ENCODE measurements around the gene RBKS.
"Not testable (repeated sequence)": the region's sequence is repeated elsewhere in the genome, so short reads cannot be mapped to it uniquely, and the experiment has no call there.

Gene RBKS

GRCh38 chr2:27904405-27904665 lies 14.1 kb upstream of the RBKS start:
- no peak for DNase-seq

DNA sequence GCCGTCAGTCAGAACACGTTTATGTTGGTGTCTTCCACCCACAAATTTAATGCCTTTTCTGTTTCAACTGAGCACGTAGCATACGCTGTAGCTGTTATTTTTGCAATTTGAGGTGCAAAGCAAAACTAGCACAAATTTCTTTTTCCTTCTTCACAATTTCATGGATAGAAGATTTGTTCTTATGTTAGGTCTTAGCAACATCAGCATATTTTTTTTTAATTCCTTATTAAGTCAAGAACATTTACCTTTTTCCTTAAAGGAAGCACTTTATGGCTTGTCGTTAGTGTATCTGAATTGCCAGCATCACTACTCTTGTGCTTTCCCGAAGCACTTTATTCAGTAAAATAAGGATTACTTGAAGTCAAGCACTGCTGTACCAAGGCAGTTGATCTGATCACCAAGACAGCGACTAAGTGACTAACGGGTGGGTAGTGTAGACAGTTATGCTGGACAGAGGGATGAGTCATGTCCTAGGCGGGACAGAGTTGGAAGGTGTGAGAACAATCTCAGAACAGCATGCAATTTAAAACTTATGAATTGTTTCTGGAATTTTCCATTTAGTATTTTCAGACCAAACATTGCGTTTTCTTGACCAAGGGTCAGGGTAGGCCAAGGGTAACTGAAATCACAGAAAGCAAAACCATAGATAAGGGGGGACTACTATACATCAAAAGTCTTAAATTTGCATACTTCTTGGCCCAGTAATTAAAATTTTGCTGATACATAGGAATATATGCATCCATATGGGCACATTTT lies 13.6 kb upstream of the RBKS start:
- no peak for DNase-seq

- DNase-seq = no peak
Measured at GRCh38 chr2:27903018-27903417, 12.8 kb upstream of the RBKS start.

- DNase-seq = no peak
Measured at GRCh38 chr2:27902098-27902497, 11.9 kb upstream of the RBKS start.

DNA sequence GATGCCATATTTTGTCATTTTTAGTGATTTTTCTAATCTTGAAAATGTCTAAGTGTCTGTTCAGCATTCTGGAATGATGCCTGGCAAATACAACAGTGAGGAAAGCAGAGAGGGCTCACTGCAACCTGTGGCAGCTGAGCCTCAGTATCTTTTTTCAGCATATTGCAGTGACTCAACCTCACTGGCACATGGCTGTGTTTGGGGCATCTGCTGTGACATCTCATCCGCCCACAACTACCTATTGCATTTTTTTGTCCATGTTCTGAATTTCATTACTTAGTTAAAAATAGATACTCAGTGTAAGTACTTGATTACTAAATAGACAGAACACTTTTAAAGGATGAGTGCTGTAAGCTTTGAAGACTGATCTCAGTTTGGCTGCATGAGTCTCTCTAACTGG lies 11.0 kb upstream of the RBKS start:
- no peak for DNase-seq

- no peak for DNase-seq
Measured at GRCh38 chr2:27897717-27898116, 7.5 kb upstream of the RBKS start.

DNA sequence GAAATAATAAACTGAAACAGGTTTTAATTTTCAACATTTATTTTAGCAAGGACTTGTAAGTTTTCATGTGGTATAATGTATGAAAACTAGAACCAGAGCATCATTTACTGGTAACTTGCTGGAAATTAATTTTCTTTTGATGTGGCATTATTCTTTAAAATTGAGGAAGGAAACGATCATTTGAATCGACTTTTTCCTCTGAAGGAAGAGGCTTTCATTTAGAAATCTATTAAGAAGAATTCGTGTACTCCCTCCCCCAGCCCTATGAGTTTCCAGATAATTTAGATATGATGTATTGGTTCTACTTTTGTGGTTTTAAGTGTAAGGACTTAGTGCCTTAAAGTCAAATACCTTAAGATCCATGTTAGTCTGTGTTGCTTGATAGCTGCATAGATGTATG lies 2.8 kb upstream of the RBKS start:
- DNase-seq = no peak

GRCh38 chr2:27891673-27892105 lies 1.5 kb upstream of the RBKS start:
- DNase-seq = no peak

DNA sequence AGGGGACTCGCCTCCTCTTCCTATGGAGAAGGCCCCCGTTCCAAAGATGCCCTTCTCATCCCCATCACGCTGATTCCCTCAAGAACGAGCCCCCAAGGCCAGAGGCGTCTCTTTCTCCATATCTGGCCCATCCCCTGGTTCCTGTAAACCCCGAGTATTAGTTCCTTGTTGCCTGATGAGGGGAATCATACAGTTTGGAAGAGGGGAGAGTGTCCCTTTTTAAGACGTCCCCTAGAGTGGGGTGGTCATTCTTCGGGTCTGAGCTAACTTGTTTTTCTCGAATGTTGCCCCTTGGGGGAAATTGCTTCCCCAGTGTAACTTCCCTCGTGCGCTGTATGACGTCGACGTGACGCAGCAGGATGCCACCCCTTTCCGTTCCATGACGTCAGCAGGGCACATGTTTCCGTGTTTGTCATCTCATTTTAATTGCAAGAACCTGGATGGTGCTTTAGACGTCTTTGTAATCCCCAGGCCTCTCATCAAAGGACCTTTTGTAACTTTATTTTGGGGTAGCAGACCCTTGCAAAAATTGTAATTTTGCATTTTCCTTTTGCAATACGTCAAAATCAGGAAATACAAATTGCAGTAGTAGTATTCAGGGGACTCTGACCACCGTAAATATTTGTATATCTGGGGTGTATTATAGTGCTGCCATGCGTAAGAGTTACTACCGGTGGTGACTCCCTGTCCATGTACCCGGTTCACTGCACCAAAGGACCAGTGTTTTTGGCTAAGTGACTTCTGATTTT lies 911 bp upstream of the RBKS start:
- peak; percentile 90 for DNase-seq

GRCh38 chr2:27889774-27890145 lies 427 bp downstream of the RBKS start:
- no peak for DNase-seq

DNA sequence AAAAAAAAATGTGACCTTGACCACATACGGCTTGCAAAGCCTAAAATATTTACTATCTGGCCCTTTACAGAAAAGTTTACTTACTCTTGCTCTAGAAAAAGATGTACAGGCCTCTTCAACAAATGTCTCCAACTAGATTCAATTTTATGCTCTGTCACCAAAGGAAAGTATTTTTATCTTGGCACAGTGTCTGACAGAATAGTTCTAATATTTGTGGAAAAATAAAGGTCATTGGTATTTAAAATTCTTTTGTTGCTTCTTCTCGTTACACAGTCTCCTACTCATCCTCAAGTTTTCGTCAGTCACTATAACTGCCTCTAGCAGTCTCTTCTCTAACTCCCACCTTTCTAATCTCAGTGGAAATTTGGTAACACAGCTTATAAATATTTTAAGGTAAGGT lies 1.4 kb downstream of the RBKS start:
- DNase-seq = no peak

DNA sequence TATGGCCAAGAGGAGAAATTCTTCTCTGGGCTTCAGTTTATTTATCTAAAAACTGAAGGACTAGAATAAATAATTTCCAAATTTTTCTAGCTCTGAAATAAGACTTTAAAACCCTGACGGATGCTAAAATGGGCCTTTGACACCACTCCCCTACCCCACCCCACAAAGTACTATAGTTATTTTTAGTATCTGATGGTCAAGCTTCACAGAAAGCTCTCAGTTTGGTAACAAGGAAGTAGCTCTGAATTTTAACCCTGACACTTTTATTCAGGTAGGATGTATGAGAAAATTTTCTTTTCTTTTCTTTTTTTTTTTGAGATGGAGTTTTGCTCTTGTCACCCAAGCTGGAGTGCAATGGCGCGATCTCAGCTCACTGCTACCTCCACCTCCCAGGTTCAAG lies 2.4 kb downstream of the RBKS start:
- no peak for DNase-seq

- DNase-seq = no peak
Measured at GRCh38 chr2:27887111-27887510, 3.1 kb downstream of the RBKS start.

GRCh38 chr2:27886322-27886721 lies 3.9 kb downstream of the RBKS start:
- DNase-seq = no peak

GRCh38 chr2:27885661-27886060 lies 4.5 kb downstream of the RBKS start:
- DNase-seq = no peak

DNA sequence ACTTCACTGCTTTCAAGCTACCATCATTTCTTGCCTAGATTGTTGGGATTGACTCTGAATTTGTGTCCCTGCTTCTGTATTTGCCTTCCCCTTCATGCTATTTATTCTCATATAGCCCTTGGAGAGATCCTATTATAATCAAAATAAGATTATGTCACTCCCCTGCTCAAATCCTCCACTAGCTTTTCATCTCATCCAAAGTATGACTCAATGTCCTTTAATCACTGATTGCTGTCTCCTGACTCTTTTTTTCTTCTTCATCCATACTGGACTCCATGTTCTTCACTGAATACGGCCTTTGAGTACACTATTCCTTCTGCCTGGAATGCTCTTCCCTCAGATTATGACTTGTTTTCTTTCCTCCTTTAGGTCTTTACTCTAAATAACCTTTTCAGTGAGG lies 5.0 kb downstream of the RBKS start:
- no peak for DNase-seq

DNA sequence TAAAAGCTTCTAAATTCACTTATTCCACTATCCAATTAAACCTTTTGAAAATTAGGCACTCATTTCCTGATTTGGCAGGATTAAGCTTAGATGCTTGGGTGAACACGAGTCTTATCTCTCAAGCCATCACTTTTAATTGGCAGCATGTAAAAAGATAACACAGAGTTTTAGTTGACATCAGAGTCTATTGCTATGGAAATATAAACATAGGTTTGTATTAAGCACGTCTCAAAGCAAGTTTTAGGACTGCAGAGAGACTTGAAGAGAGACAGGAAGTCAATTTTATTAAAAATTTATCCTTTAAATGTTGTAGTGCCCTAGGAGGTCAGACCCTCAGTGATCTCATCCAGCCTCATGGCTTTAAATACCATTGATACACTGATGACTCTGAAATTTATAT lies 5.6 kb downstream of the RBKS start:
- no peak for DNase-seq

DNA sequence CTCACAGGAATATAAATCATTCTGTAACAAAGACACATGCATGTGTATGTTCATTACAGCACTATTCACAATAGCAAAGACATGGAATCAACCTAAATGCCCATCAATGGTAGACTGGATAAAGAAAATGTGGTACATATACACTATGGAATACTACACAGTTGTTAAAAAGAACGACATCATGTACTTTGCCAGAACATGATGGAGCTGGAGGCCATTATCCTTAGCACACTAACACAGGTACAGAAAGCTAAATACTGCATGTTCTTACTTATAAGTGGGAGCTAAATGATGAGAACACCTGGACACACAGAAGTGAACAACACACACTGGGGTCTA lies 7.6 kb downstream of the RBKS start:
- not testable (repeated sequence) for DNase-seq

GRCh38 chr2:27881815-27882583 lies 8.2 kb downstream of the RBKS start:
- DNase-seq = not testable (repeated sequence)

DNA sequence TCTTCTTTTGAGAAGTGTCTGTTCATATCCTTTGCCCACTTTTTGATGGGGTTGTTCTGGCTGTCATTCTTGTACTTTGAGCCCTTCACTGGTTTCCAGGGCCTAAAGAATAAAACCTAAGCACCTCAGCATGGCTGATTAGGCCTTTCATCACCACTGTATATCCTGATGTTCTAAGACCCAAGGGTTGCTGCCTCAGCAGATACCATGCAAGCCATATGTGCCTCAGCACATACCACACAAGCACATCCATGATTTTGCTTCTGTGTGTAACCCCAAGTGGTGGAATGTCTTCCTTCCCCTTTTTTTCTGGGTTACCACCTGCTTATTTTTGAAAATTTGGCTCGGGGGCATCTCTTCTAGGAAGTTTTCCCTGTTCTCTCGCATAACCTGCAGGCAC lies 11.4 kb downstream of the RBKS start:
- DNase-seq = no peak

DNA sequence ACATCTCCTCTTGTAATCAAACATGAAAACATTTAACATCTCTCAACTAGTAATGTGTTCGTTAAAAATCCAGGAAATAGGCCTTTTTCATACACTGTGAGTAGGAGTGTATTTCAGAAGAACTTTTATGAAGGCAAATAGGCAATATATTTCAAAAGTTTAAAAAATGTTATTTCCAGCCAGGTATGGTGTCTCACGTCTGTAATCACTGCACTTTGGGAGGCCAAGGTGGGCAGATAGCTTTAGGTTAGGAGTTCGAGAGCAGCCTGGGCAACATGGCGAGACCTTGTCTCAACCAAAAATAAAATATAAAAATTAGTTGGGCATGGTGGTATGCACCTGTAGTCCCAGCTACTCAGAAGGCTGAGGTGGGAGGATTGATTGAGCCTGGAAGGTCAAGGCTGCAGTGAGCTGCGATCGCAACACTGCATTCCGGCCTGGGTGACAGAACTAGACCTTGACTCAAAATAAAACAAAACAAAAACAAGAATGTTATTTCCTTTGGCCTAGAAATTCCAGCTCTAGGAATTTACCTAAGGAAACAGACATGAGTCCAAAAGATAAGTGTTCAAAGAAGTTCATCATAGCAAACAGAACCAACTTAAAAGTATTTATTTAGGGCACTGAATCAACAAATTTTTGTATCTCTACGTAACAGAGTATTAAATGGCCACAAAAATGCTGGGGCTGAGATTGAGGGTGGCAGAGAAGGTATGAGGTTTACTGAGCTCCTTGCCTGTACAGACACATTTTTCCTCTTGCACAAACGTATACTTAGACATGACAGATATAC lies 14.9 kb downstream of the RBKS start:
- DNase-seq = no peak

DNA sequence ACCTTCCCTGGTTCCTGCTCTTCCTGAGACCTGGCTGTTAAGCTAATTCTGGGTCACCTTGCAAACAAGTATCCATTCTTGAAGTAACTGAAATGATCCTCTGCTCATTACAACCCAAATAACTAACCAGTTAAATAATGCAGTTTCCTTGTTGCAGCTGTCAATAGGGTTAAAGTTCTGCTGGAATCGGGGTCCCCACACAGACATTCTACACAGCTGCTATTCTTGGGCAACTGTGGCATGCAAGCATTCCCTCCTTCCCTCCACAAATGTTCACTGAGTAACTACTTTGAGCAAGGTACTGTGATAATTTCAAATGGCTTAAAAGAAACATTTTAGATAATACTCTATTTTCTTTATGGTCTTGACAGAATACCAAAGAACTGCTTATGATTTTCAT lies 17.1 kb downstream of the RBKS start:
- no peak for DNase-seq

DNA sequence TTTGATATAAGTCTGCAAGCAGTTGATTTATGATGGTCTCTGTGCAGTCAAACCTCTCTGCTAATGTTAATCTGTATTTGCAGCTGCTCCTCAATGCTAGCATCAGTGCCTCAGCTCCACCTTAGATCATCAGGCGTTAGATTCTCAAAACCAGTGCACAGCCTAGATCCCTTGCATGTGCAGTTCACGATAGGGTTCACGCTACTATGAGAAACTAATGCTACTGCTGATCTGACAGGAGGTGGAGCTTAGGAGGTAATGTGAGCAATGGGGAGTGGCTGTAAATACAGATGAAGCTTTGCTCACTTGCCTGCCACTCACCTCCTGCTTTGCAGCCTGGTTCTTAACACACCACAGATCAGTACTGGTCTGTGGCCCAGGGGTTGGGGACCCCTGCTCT lies 18.4 kb downstream of the RBKS start:
- DNase-seq = no peak

DNA sequence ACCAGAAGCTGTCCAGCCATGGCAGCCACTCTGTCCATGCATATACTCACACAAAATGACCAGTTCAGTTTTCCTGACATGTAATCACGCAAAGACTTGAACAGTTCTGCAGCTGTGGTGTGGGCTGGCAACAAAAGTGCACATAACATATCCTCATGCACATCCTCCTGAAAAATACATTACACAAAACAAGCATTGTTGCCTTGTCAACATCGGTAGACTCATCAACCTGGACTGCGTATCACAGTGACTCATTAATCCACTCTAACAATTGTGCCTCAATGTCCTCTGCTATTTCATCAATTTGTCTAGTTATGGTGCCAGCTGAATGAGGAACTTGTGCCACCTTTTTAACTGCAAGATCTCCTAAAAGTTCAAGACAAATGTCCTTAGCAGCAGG lies 19.5 kb downstream of the RBKS start:
- no peak for DNase-seq

Data from activated CD8-positive, alpha-beta memory T cell treated with anti-CD3 and anti-CD28 coated beads for 24 hours (primary cell).